Ureter (tissue), 1 donor: ENCODE data around the gene FAM234B. TPM values are rescaled to one million over a fixed set of nuclear protein-coding genes. Genes with fewer than 3 reads are reported as not detected.

Experiments used
- DNase-seq: peaks from one replicate; pipeline ENCODE4 v3.0.0-alpha.2; 2020; ENCODE audit warnings: low spot score
- total RNA-seq: library from RNA; stranded (reverse); gene quantifications from one replicate; pipeline ENCODE4 v1.2.4, GENCODE V29; 2023
- donor health status: DM: yes; HTN: yes; CAD: no.

FAM234B gene, protein sequence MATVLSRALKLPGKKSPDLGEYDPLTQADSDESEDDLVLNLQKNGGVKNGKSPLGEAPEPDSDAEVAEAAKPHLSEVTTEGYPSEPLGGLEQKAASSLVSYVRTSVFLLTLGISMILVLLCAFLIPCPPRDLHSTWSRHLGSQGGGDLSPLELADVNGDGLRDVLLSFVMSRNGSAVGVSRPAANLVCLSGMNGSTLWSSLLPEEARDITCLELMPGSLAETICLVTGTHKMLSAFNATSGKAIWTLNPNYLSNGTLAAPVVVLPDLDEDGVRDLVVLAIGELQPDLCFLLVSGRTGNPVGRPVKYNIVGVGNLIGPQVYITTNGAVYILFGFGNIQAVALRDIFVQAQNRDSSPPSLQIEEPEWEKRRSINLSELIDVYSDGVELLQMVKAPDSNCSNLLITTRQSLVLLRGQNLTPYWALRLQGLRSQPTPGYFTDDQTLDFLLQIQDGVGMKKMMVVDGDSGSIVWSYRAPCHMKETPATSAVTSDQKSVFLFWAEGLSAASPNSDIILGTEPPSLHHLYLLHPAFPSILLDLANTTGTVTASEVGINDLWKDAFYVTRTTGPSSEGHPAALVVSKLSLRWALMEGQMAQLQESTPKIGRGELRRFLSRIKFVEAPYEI
- total RNA-seq, result 24.9 TPM

DNA sequence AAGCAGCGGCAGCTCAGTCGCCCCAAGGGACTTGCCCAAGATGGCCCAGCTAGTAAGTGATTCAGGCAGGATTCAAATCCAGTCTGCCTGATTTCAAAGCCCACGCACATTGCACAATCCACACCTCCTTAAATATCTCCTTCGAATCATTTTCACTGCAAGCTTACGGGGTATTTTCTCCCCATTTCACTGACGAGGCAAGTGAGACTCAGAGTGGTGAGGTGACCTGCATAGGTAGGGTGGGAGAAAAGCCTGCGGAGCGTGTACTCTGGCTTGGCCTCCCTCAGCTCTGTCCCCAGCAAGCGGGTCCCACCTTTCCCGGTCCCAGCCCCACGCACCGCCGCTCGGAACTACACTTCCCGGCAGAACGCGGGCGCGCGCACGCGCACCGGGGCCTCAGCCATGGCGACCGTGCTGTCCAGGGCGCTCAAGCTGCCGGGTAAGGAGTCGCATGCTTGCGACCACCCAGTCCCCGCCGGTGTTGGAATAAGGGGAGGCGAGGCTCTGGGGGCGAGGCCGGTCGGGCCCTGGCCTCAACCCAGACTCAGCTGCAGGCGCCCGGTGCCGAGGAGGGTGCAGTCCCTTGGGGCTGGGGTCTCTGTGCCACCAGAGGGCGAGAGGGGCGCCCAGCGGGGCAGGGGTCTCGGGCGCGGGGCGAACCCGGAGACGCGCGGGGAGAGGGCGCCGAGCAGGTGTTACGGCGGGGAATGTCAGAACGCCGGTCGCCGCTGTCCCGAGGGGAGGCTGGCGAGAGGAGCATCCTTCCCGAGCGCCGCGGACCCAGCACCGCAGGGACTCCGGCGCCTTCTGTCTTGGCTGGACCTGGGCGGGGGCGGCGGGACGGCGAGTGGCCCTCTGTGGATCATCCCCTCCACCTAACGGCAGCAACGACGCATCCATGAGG is at the start of gene FAM234B:
TSS of gene FAM234B (plus strand) at position 380 of the 904 bp plus-strand sequence. CDS start at position 403, 23 bp downstream.
- peak; percentile 81 for DNase-seq

DNA sequence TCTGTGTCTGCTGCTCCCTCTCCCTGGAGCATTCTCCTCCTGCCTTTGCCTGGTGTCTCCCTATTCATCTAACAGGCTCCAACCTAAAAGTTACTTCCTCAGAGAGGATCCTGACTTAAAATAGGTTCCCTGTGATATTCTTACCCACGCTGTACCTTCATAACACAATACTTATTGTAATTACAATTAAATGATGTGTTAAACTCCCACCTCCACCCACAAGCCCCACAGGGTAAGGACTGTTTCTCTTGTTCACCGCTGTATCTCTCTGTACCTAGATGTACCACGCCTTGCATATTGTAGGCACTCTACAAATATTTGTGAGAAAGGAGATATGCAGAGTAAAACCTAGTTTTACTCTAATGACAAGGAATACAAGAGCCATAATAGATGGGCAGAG is 49.1 kb upstream of the FAM234B start:
- no peak for DNase-seq

DNA sequence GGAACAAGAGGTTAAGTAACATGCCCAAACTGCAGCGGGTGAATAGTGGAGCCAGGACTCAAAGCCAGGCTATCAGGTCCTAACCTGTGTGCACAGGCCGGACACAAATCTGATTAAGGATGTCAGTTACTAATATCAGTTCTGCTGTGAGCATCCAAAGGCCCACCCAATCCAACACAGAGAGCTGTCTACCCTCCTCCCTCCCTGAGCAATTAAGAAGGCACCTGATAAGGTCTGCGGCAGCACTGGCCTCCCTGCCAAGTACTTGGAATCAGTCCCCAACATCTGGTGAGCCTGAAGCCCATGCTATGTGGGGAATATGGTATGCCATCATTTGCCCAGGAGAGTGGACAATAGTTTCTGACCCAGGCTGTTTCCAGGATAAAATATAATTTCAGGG is 48.0 kb upstream of the FAM234B start:
- DNase-seq, result no peak

DNA sequence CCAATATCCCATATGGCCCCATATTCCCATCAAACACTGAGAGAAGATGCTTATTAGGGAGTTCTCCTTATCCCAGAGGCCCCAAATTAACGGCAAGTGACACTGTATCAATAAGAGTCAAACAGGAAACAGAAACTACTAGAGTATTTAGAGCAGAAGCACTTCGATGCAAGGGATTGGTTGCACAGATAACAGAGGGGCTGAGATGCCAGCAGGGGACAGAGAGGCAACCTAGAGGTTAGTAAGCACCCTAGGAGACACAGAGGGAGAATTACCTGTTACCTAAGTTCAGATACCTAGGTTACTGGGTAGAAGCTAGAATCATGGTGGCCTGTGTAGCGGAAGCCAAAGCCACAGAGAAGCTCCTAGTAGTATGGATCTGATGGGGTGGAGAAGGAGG is 47.0 kb upstream of the FAM234B start:
- DNase-seq, result no peak

DNA sequence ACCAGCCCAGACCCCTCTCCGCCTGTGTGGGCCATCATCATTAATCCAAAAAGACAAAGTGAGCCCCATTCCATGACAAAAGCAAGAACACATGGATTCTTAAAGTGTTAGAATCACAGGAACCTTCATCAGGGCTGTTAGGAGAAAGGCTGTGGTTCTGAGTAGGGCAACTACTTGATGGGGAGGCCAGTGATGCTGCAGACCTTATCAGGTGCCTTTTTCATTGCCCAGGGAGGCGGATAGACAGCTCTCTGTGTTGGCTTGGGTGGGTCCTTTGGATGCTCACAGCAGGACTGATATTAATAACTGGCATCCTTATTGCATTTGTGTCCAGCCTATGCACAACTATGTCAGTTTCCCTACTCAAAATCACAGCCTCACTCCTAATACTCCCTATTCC is 46.4 kb upstream of the FAM234B start:
- DNase-seq, result no peak

DNA sequence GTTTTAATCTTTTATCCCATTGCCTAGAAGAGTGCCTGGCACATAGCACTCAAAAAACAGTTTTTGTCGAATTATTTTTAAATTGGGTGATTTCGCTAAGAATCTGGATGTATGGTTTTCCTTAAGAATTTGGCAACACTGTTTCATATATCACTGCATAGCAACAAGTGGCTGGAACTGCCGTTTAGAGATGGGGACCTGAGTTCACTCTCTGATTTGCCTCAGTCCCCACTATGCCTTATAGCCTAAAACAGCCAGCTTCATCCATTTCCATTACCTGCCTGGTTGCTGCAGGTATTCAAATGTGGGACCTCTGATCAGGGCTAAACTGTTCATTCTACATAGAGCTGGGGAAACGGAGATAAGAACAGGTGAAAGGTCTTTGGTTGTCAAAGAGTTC is 45.9 kb upstream of the FAM234B start:
- no peak for DNase-seq

DNA sequence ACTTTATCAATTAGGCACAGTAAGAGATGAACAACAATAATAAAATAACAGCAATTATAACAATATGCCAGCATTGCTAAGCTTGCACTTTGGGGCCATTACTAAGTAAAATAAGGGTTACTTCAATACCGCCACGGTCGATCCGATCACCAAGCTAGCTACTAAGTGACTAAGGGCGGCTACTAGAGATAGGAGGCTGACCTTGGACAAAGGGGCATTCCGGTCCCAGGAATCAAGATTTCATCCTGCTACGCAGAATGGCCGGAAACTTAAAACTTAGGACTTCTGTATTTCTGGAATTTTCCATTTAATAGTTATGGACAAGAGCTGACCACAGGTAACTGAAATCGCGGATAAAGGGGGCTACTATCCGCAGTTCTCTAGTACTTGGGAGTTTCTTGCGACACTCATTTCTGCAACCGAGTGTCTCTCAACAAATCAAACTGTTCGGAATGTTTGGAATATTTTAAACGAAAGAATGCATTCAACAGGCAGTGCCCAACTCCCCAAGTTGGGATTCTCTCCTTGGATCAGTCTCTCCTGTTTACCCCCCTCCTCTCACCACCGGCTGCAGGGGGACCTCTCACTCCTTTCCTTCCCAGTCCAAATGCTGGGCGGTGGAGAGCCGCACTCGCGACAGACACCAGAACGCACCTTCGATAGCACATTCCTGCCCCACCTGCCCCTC is 44.8 kb upstream of the FAM234B start:
- no peak for DNase-seq

DNA sequence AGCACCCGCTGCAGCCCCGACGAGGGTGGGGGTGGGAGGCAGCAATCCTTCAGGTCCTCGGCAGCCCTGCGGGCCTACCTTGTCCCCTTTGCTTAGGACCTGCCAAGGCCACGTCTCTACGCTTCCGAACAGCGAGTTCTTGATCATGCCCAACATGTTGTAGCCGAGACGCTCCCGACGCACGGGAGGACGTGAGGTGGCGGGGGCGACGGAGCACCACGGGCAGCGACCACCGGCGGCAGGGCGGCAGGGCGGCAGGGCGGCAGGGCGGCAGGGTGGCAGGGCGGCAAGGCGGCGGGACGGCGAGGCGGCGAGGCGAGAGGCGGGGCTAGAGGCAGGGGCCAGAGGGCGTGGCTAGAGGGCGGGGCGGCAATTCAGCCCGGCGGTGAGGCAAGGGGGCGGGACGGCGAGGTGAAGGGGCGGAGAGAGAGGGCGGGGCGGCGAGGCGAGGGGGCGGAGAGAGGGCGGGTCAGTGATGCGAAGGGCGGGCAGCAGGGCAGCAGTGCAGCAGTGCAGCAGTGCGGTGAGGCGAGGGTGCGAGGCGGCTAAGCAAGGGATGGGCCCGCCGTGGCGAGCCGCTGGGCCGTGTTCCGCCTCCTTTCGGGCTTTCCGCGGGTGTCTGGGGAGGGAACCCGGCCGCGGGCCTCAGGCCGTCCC is 44.1 kb upstream of the FAM234B start, which contains the start of gene HEBP1:
TSS of gene HEBP1 (minus strand) at position 307 of the 657 bp plus-strand sequence. CDS start at position 156, 151 bp downstream.
- DNase-seq, result peak; percentile 98

DNA sequence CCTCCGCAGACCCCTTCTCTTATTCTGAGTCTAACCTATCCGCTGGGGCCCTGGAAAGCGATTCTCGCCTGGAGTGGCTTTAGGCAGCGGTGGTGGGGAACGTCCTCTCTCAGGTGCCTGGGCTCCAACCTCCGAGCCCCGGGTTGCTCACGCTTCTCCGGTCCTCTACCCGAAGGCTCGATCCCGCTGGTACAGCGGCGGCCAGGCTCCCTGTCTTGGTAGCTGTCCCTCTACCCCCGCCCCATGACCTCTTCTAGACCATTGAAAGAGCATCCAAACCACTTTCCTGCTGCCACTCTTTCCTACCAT is 43.6 kb upstream of the FAM234B start:
- no peak for DNase-seq

DNA sequence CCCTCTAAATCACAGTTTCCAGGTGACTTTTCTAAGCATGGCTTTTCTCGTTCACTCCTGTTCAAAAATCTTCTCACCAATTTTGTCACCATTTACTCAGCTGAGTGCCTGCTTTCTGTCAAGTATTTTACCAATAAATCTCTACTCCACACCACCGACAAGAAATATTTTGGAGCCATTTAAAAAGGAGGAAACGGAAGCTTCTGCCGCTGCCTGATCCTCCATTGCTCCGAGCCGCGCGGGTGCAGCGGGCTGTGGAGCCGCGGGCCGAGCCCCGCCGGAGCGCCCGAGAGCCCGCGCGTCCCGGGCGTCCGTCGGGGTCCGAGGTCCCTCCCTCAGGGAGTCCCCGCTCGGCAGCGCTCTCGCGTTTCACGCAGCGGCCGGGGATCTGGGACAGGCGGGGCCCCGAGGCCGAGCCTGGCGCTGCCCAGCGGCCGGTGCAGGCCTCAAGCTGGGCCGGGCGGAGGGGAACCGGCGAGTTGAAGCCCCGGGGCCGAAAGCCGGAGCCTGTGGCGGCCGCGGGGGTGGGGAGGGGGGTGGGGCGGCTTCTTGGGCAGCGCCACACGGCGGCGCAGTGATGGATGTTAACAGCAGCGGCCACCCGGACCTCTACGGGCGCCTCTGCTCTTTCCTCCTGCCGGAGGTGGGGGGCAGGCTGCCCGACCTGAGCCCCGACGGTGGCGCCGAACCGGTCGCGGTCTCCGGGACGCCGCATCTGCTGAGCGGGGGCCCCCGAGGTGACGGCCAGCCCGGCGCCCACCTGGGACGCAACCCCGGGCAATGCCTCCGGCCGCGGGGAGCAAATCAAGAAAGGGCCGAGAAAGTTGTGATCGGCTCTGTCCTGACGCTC is 43.0 kb upstream of the FAM234B start:
- no peak for DNase-seq

DNA sequence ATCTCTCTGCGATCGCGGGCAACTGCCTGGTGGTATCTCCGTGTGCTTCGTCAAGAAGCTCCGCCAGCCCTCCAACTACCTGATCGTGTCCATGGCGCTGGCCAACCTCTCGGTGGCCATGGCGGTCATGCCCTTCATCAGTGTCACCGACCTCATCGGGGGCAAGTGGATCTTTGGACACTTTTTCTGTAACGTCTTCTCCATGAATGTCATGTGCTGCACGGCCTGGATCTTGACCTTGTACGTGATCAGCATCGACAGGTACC is 42.5 kb upstream of the FAM234B start:
- DNase-seq, result no peak

DNA sequence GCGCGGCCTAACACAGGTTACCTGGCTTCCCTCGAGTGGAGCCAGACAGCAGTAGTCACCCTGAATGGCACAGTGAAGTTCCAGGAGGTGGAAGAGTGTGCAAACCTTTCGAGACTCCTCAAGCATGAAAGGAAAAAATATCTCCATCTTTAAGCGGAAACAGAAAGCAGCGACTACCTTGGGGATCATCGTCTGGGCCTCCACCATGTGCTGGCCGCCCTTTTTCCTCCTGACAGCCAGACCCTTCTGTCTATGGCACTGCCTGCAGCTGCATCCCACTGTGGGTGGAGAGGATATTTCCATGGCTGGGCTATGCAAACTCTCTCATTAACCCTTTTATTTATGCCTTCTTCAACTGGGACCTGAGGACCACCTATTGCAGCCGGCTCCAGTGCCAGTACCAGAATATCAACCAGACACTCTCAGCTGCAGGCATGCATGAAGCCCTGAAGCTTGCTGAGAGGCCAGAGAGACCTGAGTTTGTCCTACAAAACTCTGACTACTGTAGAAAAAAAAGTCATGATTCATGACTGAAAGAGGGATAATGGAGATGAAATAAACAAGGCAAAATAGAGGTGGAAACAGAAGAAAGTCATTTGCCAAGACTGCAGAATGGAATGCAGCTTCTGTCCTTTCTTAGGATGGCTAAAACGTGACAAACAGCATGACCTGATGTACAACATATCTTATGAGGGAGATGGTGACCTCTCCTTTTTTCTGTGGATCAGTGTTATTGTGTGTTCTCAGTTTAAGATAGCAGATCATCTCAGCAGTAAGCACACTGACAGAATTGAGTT is 41.7 kb upstream of the FAM234B start:
- DNase-seq, result no peak

DNA sequence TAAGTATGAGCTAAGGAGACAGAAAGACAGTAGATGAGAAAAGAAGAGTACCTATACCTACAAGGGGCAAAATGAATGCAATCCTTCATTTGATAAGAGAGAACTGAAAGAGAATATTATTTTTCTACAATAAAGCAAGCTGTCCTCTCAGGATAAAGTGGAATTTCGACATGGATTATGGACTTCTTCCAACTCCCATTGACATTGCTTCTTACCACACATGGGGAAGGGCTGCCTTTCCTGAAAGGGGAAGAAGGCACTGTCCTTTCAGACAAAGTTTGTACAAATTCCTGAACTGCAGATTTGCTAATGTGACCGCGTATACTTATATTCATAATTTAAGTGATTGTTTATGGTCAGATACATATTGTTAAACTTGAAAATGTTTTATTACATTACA is 39.8 kb upstream of the FAM234B start:
- DNase-seq, result no peak

DNA sequence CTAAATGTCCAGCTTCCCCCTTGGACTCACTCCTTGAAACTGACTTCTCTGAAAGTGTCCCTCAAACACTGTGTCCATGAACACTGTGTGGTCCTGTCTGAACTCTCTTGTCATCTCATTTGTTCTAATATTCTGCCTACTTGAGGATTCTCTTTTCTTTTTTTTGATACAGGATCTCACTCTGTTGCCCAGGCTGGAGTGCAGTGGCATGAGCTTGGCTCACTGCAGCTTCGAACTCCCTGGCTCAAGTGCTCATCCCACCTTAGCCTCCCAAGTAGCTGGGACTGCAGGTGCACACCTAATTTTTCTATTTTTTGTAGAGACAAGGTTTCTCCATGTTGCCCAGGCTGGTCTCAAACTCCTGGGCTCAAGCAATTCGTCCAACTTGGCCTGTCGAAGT is 39.2 kb upstream of the FAM234B start:
- no peak for DNase-seq

DNA sequence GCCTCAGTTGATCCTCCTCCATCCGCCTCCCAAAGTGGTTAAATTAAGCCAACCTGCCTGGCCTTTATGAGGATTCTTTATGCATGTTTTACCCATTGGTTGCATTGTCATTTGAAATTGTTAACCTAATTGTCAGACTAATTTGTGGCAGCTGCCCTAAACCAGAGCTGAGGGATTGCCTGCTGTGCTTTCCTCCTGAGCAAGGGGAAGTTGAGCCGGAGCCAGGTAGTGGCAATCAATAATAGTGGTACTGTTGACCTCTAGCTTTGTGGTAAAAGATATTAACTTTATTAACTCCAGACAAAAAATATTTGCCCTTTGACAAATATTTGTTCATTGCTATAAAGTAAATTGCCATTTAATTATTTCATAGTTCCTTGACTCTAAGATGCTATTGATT is 38.5 kb upstream of the FAM234B start:
- DNase-seq, result no peak

DNA sequence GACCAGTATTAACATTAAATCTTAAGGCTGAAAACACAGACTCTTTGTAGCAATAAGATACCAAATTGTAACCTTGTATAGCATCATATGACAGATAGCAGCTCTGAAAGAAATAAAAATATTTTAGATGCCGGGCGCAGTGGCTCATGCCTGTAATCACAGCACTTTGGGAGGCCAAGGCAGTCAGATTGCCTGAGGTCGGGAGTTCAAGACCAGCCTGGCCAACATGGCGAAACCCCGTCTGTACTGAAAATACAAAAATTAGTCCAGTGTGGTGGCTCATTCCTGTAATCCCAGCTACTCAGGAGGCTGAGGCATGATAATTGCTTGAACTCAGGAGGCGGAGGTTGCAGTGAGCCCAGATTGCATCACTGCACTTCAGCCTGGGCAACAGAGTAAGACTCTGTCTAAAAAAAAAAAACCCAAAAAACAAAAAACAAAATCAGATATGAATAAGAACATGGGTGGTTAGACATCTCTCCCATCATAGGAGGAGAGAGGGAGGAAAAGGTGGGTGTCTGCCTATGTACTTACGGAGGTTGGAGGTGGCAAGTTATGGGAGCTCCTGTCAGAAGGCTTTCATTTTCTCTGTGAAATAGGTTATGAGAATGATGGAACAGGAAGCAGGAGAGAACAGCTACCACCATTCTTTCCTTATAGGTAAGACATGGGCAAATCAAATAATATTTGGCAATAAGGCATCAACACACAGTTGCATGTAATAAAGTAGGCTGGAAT is 36.5 kb upstream of the FAM234B start:
- no peak for DNase-seq

DNA sequence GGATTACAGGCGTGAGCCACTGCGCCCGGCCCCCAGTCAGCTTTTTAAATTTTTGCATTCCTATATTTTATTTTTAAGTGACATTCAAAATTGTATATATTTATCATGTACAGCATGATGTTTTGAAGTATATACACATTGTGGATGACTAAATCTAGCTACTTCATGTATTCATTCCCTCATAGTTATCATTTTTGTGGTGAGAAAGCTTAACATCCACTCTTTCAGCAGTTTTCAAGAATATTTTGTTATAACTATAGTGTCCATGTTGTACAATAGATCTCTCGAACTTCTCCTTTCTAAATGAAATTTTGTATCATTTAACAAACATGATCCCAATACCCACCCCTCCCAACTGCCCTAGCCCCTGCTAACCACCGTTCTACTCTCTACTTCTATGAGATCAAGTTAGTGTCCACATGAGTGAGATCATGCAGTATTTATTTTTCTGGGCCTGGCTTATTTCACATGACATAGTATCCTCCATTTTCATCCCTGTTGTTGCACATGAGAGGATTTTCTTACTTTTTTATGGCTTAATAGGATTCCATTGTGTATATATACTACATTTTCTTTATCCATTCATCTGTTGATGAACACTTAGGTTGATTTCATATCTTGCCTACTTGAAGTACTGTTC is 35.3 kb upstream of the FAM234B start:
- DNase-seq, result no peak

DNA sequence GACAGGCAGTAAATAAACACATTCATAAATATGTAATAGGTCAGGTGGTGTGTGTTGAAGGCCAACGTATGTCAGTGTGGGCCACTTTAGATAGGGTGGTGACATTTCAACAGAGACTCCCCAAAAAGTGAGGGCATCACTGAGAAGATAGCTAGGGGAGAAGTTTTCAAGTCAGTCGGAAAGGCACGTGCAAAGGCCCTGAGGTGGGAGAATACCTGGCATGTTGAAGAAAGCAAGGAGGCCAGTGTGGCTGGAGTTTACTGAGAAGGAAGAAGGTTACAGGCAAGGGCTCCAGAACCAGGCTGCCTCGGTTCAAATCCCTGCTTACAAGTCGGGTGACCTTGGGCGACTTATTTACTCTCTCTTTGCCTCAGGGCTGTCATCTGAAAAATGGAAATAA is 33.1 kb upstream of the FAM234B start:
- no peak for DNase-seq

DNA sequence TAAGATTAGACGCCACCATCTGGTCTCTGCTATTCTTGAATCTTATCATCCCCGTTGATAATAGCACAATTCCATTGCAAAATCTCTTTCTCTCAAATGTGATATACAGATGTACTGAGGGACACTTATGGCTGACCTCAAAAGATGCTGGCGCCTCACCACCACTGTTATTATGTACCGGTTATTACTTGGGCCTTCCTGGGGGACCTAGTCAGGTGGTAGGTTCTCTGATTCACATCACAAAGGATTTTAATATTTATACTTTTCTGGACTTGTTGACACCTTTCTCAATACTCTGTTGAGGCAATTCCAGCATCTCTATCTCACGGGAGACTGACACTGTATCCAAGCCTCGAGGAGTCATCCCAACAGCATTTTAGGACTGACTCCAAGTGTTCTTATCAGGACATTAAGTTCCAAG is 21.3 kb upstream of the FAM234B start:
- DNase-seq, result no peak
